Calu3 (cell line): Measurements from ENCODE around the gene SYTL4. TPM values are rescaled to one million over a fixed set of nuclear protein-coding genes. Genes with fewer than 3 reads are reported as not detected.

ENCODE experiments used
- BruUV-seq: library from RNA; stranded (reverse); fragments of 400-500 nt; replicated peaks from 2 replicates; lab custom pipeline; 2021; lab: Mats Ljungman, UMichigan
- CTCF ChIA-PET: fragments of 300-600 bp; sonication (Branson Sonifier 250); formaldehyde crosslinking; loops from one replicate; lab custom pipeline; 2022; ENCODE audit warnings: antibody characterized with exemption; lab: Charles Lee
- DNase-seq: peaks from one replicate; pipeline ENCODE4 v3.0.0; 2022
- H3K27ac Mint-ChIP-seq: one replicate; pipeline ENCODE4 v1.8.0; 2022; ENCODE audit warnings: mixed read lengths; ENCODE audit not compliant: unreplicated experiment
- H3K27me3 Mint-ChIP-seq: one replicate; pipeline ENCODE4 v1.8.0; 2022; ENCODE audit warnings: mixed read lengths; ENCODE audit not compliant: unreplicated experiment
- H3K36me3 Mint-ChIP-seq: one replicate; pipeline ENCODE4 v1.8.0; 2022; ENCODE audit warnings: mild to moderate bottlenecking, moderate library complexity, mixed read lengths; ENCODE audit not compliant: insufficient read depth, unreplicated experiment
- H3K4me1 Mint-ChIP-seq: one replicate; pipeline ENCODE4 v1.8.0; 2022; ENCODE audit warnings: mild to moderate bottlenecking, low read depth, mixed read lengths; ENCODE audit not compliant: unreplicated experiment
- H3K4me3 Mint-ChIP-seq: one replicate; pipeline ENCODE4 v1.8.0; 2022; ENCODE audit warnings: mild to moderate bottlenecking, low read depth, moderate library complexity, mixed read lengths; ENCODE audit not compliant: unreplicated experiment
- H3K9me3 Mint-ChIP-seq: one replicate; pipeline ENCODE4 v1.8.0; 2022; ENCODE audit warnings: low read depth, mixed read lengths; ENCODE audit not compliant: unreplicated experiment
- intact Hi-C: fragments of 100-400 bp; cut with micrococcal nuclease; formaldehyde crosslinking; loops from one replicate; pipeline ENCODE4 v1.10.0; 2022; ENCODE audit not compliant: unreplicated experiment
- total RNA-seq: library from RNA; stranded (reverse); gene quantifications from 2 replicates; pipeline ENCODE4 v1.2.3, GENCODE V29; 2022
- TF ChIP-seq, protein P1 (sequence below): fragments of 200-600 bp; IDR thresholded peaks from one replicate; pipeline ENCODE4 v1.8.0; 2022; ENCODE audit warnings: antibody characterized with exemption; ENCODE audit not compliant: unreplicated experiment

SYTL4 gene
- total RNA-seq, 1 experiment from 2014 or later = 17.3 TPM

DNA sequence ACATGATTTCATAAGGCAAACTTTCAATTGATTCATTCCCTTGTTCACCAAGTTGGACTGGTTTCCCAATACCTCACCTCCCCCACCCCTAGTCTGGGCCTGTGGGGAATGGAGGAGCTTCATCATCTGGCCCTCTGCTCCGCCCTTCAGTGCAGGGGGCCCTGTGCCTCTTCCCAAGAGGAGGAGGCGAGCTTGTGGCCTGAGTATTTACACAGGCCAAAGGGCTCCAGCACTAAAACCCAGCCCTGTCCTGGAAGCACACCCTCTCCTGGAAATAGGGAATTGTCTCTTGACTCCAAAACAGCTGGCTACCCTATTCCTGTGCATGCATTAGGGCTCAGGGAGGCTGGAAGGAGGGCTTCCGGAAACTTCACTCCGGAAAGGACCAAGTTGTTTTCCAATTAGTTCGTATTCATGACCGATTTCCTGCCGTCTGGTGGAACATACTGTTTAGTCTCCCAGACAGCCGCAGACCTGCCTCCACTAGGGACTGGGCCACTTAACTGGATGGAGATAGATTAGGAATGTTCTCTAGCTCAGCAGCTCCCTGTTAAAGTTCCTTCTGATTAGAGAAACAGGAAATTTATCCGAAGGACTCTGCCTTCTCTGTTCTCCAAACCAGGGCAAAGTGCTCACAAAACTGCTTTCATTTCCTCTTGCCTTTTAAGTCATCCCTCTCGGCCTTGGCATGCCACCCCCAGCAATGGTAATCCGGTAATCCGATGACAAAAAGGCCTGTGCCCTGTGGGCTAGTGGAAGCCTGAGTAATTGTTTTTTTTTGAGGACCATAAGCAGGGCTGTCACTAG lies 82.2 kb downstream of the SYTL4 start:
- Mint-ChIP-seq H3K27me3 (no peaks in the 10 kb centered on the region), H3K4me3 (no peak overlapping the region), H3K27ac (peak overlapping the region; percentile 80), H3K9me3 (no peaks in the 10 kb centered on the region), H3K4me1 (peaks cover 68% of the 10 kb centered on the region), H3K36me3 (peaks cover 27% of the 10 kb centered on the region)
- no TSS peak for BruUV-seq
- CTCF ChIA-PET = interaction anchor here (1.3 to 2.1 kb wide), 2 partner anchors 13 to 35 kb away, joined by 7 to 12 read pairs; partner anchors contain the start of gene TSPAN6
- DNase-seq = peak; percentile 75
- TF ChIP-seq, protein P1, sequence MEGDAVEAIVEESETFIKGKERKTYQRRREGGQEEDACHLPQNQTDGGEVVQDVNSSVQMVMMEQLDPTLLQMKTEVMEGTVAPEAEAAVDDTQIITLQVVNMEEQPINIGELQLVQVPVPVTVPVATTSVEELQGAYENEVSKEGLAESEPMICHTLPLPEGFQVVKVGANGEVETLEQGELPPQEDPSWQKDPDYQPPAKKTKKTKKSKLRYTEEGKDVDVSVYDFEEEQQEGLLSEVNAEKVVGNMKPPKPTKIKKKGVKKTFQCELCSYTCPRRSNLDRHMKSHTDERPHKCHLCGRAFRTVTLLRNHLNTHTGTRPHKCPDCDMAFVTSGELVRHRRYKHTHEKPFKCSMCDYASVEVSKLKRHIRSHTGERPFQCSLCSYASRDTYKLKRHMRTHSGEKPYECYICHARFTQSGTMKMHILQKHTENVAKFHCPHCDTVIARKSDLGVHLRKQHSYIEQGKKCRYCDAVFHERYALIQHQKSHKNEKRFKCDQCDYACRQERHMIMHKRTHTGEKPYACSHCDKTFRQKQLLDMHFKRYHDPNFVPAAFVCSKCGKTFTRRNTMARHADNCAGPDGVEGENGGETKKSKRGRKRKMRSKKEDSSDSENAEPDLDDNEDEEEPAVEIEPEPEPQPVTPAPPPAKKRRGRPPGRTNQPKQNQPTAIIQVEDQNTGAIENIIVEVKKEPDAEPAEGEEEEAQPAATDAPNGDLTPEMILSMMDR = no peak
- intact Hi-C loops = no loop called here

DNA sequence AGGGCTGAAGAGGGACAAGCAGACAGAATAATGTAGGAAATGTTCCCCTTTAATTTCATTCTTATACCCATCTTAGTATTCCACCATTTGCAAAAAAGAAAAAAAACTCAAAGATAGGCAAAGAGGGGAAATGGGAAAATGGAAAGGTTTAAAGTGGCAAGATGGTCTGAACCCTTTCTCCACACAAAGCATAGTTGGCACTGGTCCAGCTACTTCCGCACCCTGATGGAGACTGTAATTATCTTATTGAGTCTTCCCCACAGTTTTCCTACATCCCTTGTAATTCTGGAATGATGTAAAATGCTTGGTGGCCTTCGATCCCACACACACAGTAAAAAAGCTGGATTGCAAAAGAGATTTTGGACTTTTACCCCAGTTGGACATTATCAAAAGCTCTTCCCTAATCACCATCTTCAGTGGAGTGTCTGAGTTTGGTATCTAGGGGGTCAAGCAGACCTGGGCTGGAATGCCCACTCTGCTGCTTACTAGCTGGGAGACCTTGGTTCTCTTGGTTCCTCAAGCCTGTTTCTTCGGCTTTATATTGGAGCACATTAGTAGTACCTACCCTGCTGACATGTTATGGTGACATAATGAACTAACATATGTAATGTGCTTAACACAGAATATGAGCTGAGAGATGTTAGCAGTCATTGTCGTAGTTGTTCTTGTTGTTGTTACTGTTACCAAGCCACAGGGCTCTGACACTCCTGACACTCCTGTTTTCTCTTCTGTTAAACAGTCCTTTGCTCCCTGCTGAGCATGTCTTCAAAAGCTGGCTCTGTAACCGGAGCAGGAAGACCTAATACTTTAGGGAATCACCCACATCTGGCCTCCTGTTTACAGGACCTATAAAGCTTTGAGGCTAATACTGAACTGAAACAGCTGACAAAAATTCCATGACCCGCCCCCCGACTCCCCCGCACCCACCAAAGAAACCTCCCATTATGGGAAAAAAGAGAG lies 83.2 kb downstream of the SYTL4 start:
- Mint-ChIP-seq H3K36me3 (peaks cover 37% of the 10 kb centered on the region), H3K9me3 (no peaks in the 10 kb centered on the region), H3K4me3 (peak overlapping the region; percentile 14), H3K27me3 (no peaks in the 10 kb centered on the region), H3K4me1 (peaks cover 68% of the 10 kb centered on the region), H3K27ac (peak overlapping the region; percentile 80)
- TF ChIP-seq, protein P1 = no peak
- no peak for DNase-seq
- CTCF ChIA-PET = interaction anchor here (1.3 to 2.1 kb wide), 2 partner anchors 12 to 34 kb away, joined by 7 to 12 read pairs; partner anchors contain the start of gene TSPAN6
- intact Hi-C loops = no loop called here
- no TSS peak for BruUV-seq

DNA sequence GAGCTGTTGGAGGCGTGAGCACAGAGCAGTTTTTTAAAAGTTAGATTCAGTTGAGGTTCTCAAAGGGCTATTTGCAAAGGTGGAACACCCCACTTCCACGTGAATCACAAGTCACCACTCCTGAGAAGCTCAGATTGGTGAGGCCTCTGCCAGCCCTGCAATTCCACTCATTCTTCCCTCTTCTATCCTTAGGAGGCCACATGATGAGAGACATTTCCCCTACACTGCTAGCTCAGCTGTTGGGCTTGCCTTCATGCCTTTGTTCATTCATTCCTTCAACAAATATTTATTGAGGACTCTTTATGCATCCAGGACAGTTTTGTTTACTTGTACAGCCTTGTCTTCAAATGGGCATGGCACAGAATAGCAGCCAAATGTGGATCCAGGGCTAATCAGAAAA lies 84.2 kb downstream of the SYTL4 start:
- peaks cover 33% of the 10 kb centered on the region for H3K36me3 Mint-ChIP-seq
- H3K9me3 Mint-ChIP-seq = no peaks in the 10 kb centered on the region
- no TSS peak for BruUV-seq
- CTCF ChIA-PET = no interaction called here
- no peak overlapping the region for H3K4me3 Mint-ChIP-seq
- intact Hi-C loops = no loop called here
- H3K27me3 Mint-ChIP-seq = no peaks in the 10 kb centered on the region
- H3K4me1 Mint-ChIP-seq = peaks cover 68% of the 10 kb centered on the region
- no peak for DNase-seq
- no peak overlapping the region for H3K27ac Mint-ChIP-seq
- TF ChIP-seq, protein P1 = no peak

DNA sequence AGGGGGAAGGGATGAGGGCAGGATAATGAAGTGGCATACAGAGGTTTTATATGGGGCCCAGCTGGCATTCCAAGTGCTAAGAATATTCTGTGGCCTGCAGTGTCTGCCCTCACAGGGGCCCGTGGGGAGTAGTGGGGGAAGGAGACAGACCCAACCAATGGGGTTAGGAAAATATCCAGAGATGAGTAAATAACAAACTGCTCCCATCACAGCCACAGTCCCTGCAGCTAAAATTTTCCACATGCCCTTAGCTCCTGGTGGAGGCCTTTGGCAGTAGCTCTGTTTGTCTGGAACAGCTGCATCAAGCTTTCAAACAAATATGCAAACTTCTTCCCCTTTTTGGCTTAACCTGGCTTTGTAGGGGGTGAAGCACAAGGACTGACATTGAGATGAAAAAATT lies 84.8 kb downstream of the SYTL4 start:
- intact Hi-C loops = no loop called here
- TF ChIP-seq, protein P1 = no peak
- DNase-seq = no peak
- CTCF ChIA-PET = no interaction called here
- Mint-ChIP-seq H3K27me3 (no peaks in the 10 kb centered on the region), H3K4me3 (no peak overlapping the region), H3K9me3 (no peaks in the 10 kb centered on the region), H3K36me3 (peaks cover 32% of the 10 kb centered on the region), H3K27ac (no peak overlapping the region), H3K4me1 (peaks cover 68% of the 10 kb centered on the region)
- no TSS peak for BruUV-seq
